GM21526 (cell line): ENCODE measurements around the gene SGCA.

ENCODE experiments used
- ATAC-seq: cut with Tn5 transposase; IDR thresholded peaks from one replicate; pipeline ENCODE4 v1.9.1; 2021; ENCODE audit warnings: moderate library complexity; ENCODE audit not compliant: unreplicated experiment, low FRiP score

Gene SGCA

DNA sequence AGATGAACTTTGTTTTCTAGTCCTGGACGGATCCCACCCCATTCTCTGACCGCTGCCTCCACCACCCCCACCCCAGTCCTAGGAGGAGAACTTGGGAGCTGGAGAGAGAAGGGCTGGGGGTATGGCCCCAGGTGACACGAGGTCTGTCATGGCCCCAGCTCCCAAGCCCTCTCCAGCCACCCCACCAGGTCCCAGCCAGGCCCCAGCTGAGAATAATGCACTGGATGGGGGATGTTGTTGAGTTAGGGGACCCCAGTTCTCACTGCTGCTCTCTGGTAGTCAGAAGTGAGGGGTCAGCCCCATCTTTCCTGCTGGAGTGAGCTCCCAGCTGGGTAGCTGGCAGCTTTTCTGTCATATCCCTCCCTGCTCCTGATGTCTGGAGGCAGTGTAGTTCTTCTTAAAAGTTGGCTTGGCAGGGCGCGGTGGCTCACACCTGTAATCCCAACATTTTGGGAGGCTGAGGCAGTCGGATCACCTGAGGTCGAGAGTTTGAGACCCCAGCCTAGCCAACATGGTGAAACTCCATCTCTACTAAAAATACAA is 40.2 kb downstream of the SGCA start:
- ATAC-seq, result no peak

DNA sequence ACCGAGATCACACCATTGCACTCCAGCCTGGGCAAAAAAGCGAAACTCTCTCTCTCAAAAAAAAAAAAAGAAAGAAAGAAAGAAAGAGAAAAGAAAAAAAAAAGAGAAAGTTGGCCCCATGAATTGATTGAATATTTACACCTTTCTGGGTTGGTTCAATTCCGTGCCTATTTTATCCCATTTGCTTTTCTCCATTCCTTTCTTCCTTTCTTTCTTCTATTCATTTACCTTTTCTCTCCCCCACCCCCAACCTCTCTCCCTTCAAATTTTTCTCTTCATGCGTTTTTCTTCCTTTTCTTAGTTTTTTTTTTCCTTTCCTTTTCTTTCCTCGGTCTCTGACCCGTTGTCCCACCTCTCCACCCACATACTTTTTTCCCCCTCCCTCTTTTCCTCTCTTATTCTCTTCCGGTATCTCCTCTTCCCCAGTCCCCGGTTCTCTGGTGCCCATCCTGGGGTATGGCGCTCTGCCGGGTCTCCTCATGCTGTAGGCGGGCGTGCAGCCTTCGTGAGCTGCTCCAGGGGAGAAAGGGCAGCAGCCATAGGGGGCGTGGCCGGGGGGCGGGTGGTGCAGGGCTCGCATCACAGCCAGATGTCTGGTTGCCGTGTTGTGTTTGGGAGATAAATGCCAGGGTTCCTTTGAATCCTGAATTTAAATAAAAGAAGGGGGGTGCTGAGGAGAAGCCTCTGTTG is 40.9 kb downstream of the SGCA start:
- ATAC-seq, result no peak

DNA sequence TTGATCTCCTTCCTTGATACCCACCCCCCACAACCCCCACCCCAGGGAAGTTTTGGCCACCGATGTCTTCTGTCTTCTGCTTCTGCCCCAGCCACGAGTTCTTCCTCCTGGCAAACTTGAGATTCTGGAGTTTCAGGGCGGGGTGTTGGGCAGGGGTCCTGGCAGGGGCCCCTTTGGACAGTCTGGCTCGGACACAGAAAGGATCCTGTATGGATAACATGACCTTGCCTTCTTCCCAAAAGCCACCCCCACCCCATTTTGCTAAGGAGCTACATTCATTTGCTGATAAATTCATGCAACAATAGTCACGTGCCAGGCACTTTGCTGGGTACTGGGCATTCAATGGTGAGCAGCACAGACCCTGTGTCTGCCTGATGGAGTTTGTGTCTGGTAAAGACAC is 41.5 kb downstream of the SGCA start:
- no peak for ATAC-seq

DNA sequence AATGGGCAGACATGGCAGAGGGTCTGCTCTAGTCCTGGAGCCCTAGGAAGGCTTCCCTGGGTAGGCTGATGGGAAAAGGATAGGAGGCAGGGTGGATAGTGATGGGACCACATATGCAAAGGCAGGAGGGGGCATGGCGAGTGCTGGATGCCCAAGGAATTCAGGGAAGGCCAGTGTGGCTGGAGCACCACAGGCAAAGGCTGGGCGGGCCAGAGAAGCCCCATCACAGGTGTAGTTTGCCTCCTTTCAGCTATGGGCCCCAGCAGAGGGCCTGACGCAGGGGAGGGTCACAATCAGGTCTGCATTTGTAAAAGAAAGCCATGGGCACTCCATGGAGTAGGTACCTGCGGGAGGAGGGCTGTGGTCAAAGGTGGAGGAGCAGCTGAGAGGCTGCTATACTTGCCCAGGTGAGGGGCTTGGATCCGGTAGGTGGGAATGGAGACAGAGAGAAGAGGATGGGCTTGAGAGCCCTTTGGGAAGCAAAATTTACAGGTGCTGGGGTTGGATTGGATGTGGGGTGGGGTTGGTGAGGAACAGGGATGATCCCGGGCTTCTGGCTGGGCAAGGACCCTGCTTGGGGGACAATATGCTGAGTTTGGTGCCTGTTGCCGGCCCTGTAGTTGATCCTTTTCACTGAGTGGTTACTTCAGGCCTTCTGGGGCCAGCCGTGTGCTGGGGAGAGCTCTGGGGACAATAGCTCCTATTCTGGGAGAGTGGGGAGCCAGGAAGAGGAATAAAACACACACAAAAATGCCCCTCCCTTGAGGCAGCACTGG is 42.2 kb downstream of the SGCA start:
- no peak for ATAC-seq

DNA sequence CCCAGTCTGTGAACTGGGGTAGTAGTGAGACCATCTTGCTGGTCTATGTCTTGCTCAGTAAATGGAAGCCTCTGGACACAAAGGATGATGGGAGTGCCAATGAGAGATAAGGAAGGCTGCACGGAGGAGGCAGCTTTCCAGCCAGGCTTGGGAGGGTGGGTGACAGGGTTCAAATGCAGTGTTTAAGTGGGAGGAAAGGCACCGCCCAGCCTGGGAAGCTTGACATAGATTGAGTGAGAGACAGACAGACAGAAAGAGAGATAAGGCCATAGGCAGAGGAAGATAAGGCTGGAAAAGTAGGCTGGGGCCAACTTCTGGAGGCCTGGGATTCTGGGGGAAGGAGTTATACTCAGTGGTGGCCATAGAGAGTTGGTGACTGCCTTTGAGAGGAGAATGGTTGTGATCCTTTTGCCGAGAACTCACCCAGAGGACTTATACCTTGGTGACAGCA is 42.8 kb downstream of the SGCA start:
- no peak for ATAC-seq

DNA sequence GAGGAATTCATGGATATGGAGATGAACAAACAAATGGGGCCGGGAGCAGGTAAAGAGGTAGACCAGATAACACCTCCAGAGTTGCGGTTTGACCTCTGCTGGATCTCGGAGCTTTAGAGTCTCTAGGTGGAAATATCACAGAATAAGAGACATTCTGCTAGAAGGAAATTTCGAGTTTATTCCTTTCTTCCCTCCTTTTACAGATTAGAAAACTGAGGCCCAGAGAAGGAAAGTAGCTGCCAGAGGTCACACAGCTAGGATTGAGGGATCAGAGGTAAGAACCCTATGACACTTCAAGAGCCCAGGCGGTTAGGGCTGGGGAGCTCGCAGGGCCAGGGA is 43.3 kb downstream of the SGCA start:
- ATAC-seq, result no peak

DNA sequence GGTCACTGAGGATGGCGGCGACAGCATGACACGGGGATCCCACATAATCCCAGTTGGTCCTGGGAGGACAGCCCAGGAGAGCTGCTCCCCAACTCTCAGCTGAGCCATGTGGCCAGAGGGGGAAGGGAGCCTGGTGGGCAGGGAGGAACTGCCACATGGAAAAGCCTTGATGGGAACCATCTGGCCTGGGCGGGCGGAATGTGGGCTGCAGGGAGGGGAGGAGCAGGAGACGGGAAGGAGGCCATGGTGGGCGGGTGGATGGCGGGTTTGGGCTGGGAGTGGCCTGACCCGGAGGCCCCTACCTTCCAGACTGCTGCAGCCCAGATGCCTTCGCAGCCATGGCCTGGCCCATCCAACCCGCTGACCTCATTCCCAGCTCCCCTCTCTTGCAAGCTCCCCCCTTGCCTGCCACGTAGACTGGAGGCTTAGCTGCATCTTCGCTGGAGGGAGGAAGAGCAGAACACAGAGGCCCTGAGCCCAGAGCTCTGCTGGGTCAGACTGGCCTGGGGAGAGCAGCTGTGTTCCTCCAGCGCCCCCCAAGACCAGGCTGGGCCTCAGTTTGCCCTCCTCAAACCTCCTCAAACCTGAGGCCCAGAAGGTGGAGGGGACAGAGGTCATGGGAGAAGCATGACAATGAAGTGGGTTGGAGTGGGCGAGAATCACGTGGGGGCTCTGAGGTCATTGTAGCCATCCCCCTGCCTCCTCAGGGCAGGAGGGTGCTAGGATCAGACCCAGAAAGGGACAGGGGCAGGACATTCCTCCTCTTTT is 43.9 kb downstream of the SGCA start:
- no peak for ATAC-seq

DNA sequence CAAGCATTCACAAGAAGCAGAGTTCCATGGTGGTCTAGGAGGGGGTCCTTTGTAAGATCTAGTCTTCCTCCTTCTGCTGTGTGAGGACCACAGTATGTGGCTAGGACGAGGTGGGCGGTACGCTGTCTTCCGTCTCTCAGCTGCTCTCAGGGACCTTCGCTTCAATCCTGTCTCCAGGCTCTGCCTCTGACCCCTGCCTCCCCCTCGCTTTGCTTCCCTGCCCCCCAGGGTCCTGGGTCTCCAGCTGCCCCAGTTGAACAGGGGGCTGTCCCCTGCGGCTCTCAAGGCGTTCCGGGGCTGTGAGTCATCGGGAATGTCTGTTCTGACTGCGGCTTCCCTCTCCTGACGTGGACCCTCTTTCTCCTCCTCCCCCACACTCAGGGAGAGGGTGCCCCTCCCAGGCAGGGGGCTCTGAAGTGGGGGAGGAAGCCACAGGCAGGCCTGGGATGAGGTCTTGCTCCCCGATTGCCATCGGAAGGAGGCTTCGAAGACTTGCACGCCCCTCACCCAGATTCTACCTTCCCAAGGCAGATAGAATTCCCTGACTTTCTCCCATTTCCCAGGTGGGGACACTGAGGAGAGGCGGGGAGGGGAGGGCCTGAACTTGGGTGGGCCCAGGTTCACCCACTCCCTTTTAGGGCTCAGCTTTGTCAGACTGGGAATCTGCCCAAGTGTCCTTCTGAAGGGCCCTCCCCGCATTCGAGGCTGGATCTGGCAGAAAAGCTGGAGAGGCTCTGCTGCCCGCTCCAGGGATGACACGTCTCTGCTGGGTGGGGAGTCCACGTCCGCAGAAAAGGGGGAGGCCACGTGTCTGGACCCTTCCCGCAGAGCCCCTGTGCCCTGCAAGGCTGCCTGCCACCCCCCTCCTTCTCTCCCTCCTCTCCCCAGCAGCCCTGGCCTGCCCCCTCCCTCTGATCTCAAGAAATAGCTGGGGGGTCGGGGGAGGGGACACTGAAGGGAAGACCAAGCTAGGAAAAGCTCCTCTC is 44.7 kb downstream of the SGCA start:
- no peak for ATAC-seq

DNA sequence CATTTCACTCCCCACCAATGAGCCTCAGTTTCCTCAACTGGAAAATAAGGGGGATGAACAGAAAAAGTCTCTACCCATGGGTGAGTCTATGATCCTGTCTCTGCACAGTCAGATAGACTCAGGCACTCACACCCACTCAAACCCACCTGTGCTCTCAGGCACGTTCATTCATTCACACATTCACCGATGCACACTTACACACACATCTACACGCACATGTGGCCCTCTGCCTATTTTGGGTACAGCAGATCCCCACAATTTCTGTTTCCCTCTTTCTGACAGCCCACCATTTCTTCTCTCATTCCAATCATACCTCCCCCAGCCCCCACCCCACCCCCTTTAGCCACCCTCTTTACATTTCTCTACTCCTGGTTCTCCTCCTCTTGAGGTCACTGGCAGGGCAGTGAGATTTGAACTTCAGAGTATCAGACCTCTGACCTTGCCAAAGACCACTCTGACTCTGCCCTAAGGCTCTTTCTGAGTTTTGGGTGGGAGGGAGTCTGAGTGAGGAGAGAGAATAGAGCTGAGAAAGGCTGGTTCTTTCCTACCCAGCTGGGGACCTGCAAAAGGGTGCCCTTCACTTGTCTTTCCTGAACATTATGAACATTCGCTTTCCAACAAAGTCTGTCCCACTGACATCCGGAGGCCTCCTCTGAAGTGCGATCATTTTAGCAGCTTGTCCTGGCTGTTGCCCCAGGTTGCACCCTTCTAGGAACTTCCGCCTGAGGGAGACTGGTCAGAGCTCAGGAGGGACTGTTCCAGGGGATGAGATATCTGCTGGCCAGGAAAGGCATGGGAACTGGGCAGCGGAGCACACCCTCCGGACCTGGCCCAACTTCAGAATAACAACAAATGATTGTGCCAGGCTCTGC is 45.7 kb downstream of the SGCA start:
- no peak for ATAC-seq

DNA sequence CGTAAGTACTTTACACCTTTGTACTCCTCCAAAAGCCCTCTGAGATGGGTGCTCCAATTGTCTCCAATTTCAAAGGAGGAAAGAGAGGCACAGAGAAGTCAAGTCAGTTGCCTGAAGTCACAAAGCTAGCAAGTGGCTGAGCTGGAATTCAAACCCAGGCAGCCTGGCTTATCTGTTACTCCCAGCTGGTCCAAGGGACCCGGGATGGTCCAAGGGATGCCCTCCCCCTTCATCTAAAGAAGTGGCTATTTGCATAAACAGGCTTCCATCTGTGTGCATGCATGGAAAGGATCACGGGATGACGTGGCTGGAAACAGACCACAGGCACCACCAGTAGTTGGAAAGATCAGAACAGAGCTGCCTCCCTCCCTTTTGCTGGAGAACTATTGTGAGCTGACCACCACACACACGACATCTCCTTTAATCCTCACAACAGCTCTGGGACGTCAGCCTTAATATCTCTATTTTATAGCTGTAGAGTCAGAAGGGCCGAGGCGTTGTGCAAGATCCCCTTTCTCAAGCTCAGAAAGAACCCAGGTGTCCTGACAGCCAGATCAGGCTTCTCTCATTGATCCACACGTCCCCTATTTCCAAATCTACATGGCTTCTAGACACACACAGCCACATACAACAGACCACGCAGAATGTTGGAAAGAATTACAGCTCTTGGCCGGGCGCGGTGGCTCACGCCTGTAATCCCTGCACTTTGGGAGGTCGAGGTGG is 46.5 kb downstream of the SGCA start:
- no peak for ATAC-seq

DNA sequence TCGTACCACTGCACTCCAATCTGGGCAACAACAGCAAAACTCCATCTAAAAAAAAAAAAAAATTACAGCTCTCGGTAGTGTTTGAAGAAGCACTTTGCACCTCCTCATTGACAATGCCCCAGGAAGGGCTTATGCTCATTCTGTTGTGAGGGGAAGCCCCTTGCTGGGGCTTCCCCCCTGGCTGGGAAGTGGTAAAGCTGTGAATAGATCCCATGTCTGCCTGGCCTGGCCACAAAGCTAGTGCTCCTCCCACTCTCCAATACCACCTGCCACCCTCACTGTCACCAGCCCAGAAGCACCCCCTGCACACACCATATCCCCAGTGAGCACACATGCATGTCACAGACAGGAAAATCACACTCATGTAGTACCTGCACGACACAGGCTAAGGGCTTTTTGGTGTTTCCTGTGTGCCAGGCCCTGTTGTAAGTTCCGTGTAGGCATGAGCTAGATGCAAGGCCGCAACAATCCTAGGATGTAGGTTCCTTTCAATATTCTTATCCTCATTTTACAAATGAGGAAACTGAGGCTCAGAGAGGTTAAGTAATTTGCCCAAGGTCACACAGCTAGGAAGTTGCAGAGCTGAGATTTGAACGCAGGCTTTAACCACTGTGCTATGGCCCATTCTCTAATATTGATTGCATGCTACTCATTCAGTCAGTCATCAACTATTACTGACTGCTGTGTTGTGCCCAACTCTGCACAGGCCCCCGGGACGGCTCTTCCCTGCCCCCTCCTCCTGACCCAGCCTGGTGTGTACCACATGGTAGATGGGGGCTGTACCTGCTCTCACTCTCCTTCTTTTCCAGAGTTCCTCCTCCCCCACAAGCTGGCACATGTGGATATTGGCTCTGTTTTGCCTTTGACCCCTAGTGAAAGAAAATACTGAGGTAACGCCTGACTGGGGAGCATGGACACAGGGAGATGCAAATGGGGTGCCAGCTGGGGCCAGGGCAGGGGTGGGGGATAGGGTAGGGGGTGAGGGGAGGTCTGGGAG is 47.5 kb downstream of the SGCA start:
- peak; percentile 73 for ATAC-seq

DNA sequence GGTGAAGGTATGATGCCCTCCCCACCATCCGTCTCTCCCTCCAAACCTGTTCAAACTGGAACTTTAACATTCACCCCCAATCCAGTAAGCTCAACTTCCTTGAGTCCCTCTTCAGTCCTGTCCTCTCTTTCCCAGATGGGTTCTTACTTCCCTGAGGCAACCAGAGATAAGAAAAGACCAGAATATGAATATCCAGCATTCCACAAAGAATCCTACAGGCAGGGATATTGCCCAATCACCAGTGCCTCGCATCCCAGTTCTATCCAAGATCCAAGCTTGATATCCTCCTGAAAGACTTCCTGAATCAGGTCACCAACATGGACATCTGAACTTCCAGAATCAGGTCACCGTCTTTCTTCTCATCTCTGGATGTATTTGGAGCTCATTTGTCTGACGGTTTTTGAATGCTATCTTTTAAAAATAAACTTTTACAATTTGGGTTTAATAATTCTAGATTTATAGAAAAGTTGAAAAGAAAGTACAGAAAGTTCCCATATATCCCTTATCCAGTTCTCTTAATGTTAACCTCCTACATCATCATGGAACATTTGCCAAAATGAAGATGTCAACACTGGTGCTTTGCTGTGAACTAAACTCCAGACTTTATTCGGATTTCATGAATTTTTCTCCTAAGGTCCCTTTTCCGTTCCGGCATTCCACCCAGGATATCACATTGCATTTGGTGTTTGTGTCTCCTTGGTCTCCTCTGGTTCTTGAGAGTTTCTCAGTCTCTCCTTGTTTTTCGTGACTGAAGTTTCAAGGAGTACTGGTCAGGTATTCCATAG is 49.4 kb downstream of the SGCA start:
- ATAC-seq, result no peak

DNA sequence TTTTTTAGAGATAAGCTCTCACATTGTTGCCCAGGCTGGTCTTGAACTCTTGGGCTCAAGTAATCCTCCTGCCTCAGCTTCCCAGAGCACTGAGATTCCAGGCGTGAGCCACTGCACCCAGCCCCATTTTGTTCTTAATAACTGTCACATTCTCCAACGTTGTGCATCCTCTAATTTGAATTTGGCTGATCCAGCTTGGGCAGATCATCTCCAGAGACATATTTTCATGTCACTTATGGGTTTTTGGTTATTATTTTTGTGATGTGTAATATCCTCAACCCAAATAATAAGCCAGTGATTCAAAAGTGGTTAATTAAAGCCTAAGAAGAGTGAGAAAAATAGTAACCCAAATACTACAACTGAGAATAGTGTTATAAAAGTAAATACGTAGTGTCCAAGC is 51.8 kb downstream of the SGCA start:
- no peak for ATAC-seq

DNA sequence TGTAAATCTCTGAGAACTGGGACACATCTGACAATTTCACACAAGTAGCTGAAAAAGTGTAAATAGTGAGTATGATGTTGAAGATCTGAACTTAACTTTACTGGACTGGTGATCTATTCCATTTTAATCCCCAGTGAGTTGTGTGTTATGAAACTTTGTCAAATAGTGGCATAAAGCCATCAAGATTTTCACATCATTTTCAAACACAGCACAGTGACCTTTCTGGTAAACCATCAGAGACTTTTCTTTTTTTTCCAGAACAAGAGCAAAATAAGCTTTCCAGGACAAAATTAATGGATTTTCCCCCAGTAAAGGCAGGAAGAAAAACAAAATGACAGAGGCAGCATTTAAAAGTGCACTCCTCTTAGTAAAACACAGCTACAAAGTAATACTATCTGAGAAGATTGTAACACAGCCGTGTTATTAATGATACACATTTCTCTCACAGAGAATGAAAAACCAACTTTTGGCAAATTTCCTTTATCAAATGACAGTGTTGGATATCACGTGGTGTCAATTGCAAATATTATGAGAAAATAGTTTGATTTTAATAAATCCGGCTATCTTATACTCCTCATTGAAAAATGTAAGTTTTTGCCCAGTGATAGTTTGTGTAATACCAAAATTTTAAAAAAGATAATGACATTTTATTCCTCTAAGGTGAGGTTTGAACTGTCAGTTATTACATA is 52.4 kb downstream of the SGCA start:
- no peak for ATAC-seq

DNA sequence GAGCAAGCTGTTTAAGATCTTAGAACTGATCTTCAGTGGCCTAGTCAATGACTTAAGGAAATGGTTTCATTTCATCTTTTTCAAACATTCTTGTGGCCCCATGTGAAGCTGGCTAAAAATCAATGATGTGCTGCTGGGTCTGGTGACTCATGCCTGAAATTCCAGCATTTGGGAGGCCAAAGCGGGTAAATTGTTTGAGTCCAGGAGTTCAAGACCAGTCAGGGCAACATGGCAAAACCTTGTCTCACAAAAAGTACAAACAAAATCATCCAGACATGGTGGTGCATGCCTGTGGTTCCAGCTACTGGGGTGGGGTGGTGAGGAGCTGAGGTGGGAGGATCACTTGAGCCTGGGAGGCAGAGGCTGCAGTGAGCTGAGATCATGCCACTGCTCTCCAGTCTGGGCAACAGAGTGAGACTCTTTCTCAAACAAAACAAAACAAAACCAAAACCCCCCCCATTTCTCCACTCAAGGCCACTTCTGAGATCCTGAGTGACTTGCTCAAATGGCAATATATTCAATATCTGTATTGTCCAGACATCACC is 53.0 kb downstream of the SGCA start:
- ATAC-seq, result no peak

DNA sequence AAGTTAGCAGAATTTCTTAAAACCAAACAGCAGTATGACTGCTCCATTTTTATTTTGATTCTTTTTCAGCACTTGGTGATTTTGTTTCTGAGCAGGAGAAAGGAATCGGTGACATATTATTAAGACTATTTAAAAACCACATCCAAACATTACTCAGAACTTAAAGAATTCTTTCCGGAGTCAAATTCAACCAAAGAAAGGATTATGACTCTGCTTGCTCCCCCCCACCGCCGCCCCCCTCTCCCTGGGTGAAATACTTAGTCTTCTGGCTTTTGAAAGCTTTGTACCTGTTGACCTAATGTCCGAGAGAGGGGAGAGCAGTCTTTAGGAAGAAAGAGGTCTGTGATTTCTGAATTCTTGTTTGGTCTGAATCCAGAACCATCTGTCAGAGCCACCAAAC is 53.5 kb downstream of the SGCA start:
- ATAC-seq, result no peak
